ENCODE data around the gene ERN1.

The ERN1 gene

GRCh38 chr17:64153565-64154312 is 23.8 kb upstream of the ERN1 start:
- H3K27ac Mint-ChIP-seq: no peak overlapping the region
- H3K27me3 Mint-ChIP-seq: no peaks in the 10 kb centered on the region
- H3K9me3 Mint-ChIP-seq: no peaks in the 10 kb centered on the region
- DNase-seq: no peak
- peaks cover 32 to 36% of the 10 kb centered on the region in 2 donors for H3K36me3 Mint-ChIP-seq
- no peak overlapping the region for H3K4me3 Mint-ChIP-seq
- no peak for ATAC-seq (replicated peaks)
- peaks cover under 1 to 1% of the 10 kb centered on the region in 2 donors for H3K4me1 Mint-ChIP-seq

- Mint-ChIP-seq H3K36me3 (peaks cover 40 to 45% of the 10 kb centered on the region in 2 donors), H3K4me1 (peaks cover 7 to 12% of the 10 kb centered on the region in 2 donors)
These were observed 22.6 kb upstream of the ERN1 start for GRCh38 chr17:64152428-64153125.

GRCh38 chr17:64151016-64151368 is 21.0 kb upstream of the ERN1 start:
- no peaks in the 10 kb centered on the region for H3K9me3 Mint-ChIP-seq
- H3K36me3 Mint-ChIP-seq: peaks cover 45 to 50% of the 10 kb centered on the region in 2 donors
- no peak for DNase-seq
- peaks cover 13 to 24% of the 10 kb centered on the region in 2 donors for H3K4me1 Mint-ChIP-seq
- H3K4me3 Mint-ChIP-seq: no peak overlapping the region
- H3K27me3 Mint-ChIP-seq: no peaks in the 10 kb centered on the region
- H3K27ac Mint-ChIP-seq: no peak overlapping the region
- no peak for ATAC-seq (replicated peaks)

More at GRCh38 chr17:64152428-64153125, 22.6 kb upstream of the ERN1 start:
- H3K27me3 Mint-ChIP-seq: no peaks in the 10 kb centered on the region
- DNase-seq (no peak), ATAC-seq (replicated peaks) (no peak)
- no peaks in the 10 kb centered on the region for H3K9me3 Mint-ChIP-seq
- no peak overlapping the region for H3K4me3 Mint-ChIP-seq
- H3K27ac Mint-ChIP-seq: no peak overlapping the region

- no peak overlapping the region for H3K27ac Mint-ChIP-seq
- no peak for ATAC-seq (replicated peaks)
- peaks cover 13 to 24% of the 10 kb centered on the region in 2 donors for H3K4me1 Mint-ChIP-seq
- H3K9me3 Mint-ChIP-seq: no peaks in the 10 kb centered on the region
- no peak overlapping the region for H3K4me3 Mint-ChIP-seq
- no peaks in the 10 kb centered on the region for H3K27me3 Mint-ChIP-seq
- no peak for DNase-seq
- peaks cover 44 to 50% of the 10 kb centered on the region in 2 donors for H3K36me3 Mint-ChIP-seq
These were observed 20.5 kb upstream of the ERN1 start for GRCh38 chr17:64150237-64151015.

- H3K4me3 Mint-ChIP-seq: no peak overlapping the region
- H3K27me3 Mint-ChIP-seq: no peaks in the 10 kb centered on the region
- H3K27ac Mint-ChIP-seq: no peak overlapping the region
- ATAC-seq (replicated peaks): no peak
- no peak for DNase-seq
- no peaks in the 10 kb centered on the region for H3K9me3 Mint-ChIP-seq
- H3K36me3 Mint-ChIP-seq: peaks cover 34 to 43% of the 10 kb centered on the region in 2 donors
- peaks cover 13 to 29% of the 10 kb centered on the region in 2 donors for H3K4me1 Mint-ChIP-seq
These were observed 19.3 kb upstream of the ERN1 start for GRCh38 chr17:64149196-64149595.

GRCh38 chr17:64148699-64149098 is 18.8 kb upstream of the ERN1 start:
- ATAC-seq (replicated peaks) (no peak), DNase-seq (no peak)
- H3K36me3 Mint-ChIP-seq: peaks cover 33 to 41% of the 10 kb centered on the region in 2 donors
- no peak overlapping the region for H3K4me3 Mint-ChIP-seq
- H3K9me3 Mint-ChIP-seq: no peaks in the 10 kb centered on the region
- peaks cover 13 to 29% of the 10 kb centered on the region in 2 donors for H3K4me1 Mint-ChIP-seq
- H3K27ac Mint-ChIP-seq: no peak overlapping the region
- no peaks in the 10 kb centered on the region for H3K27me3 Mint-ChIP-seq

- Mint-ChIP-seq H3K27me3 (no peaks in the 10 kb centered on the region), H3K4me3 (peak overlapping the region; percentile 16 to 48), H3K36me3 (peaks cover 28 to 35% of the 10 kb centered on the region in 2 donors), H3K4me1 (peaks cover 13 to 29% of the 10 kb centered on the region in 2 donors), H3K27ac (peak overlapping the region; percentile 25), H3K9me3 (no peaks in the 10 kb centered on the region)
- ATAC-seq (replicated peaks): no peak
- no peak for DNase-seq
These were observed 18.2 kb upstream of the ERN1 start for GRCh38 chr17:64148017-64148631.

GRCh38 chr17:64147110-64148016 is 17.4 kb upstream of the ERN1 start:
- H3K9me3 Mint-ChIP-seq: no peaks in the 10 kb centered on the region
- peaks cover 20 to 28% of the 10 kb centered on the region in 2 donors for H3K36me3 Mint-ChIP-seq
- peak overlapping the region; percentile 42 for H3K27ac Mint-ChIP-seq
- no peak for ATAC-seq (replicated peaks)
- H3K4me1 Mint-ChIP-seq: peaks cover 13 to 29% of the 10 kb centered on the region in 2 donors
- H3K4me3 Mint-ChIP-seq: no peak overlapping the region
- no peaks in the 10 kb centered on the region for H3K27me3 Mint-ChIP-seq
- no peak for DNase-seq

- Mint-ChIP-seq H3K36me3 (peaks cover 17 to 25% of the 10 kb centered on the region in 2 donors), H3K4me1 (peaks cover 13 to 29% of the 10 kb centered on the region in 2 donors), H3K4me3 (no peak overlapping the region), H3K27me3 (no peaks in the 10 kb centered on the region), H3K9me3 (no peaks in the 10 kb centered on the region), H3K27ac (no peak overlapping the region)
- ATAC-seq (replicated peaks) (peak; percentile 19 to 22), DNase-seq (peak; percentile 33)
These were observed 16.6 kb upstream of the ERN1 start for GRCh38 chr17:64146418-64147109.

GRCh38 chr17:64145751-64146417 is 15.9 kb upstream of the ERN1 start:
- H3K9me3 Mint-ChIP-seq: no peaks in the 10 kb centered on the region
- ATAC-seq (replicated peaks) (peak; percentile 95 to 98), DNase-seq (peak; percentile 94)
- H3K4me1 Mint-ChIP-seq: peaks cover 13 to 29% of the 10 kb centered on the region in 2 donors
- H3K4me3 Mint-ChIP-seq: no peak overlapping the region
- no peak overlapping the region for H3K27ac Mint-ChIP-seq
- H3K36me3 Mint-ChIP-seq: peaks cover 17 to 25% of the 10 kb centered on the region in 2 donors
- H3K27me3 Mint-ChIP-seq: no peaks in the 10 kb centered on the region

- Mint-ChIP-seq H3K4me1 (peaks cover 13 to 29% of the 10 kb centered on the region in 2 donors), H3K36me3 (peaks cover 17 to 25% of the 10 kb centered on the region in 2 donors), H3K9me3 (no peaks in the 10 kb centered on the region), H3K4me3 (no peak overlapping the region), H3K27me3 (no peaks in the 10 kb centered on the region), H3K27ac (no peak overlapping the region)
- ATAC-seq (replicated peaks) (no peak), DNase-seq (no peak)
These were observed 15.4 kb upstream of the ERN1 start for GRCh38 chr17:64145375-64145750.

GRCh38 chr17:64139542-64139941 is 9.6 kb upstream of the ERN1 start:
- Mint-ChIP-seq H3K4me1 (no peaks in the 10 kb centered on the region), H3K4me3 (no peak overlapping the region), H3K36me3 (no peaks in the 10 kb centered on the region), H3K27ac (no peak overlapping the region), H3K9me3 (no peaks in the 10 kb centered on the region), H3K27me3 (peaks cover 0 to 4% of the 10 kb centered on the region in 2 donors)
- no peak for ATAC-seq (replicated peaks)
- no peak for DNase-seq

Data from stimulated activated naive B cell treated with anti-CD40 and anti-IgM and Interleukin-4, amounts not matched to agents 10 μg/mL and 1 μg/mL and 100 μg/mL, for 72 hours (primary cell).